Gastroesophageal sphincter (tissue), 3 donors: Measurements from ENCODE around the gene RFX2.

Experiments used
- CTCF ChIP-seq, 4 experiments: fragments of 200-600 bp in 2 of 4; fragments of 450-650 bp in 2 of 4; sonication (generic) in 1 of 4; IDR thresholded peaks; one replicate each; pipeline ENCODE4 v1.5.1; 2017 to 2019; ENCODE audit warnings: antibody characterized with exemption in 4 of 4, mild to moderate bottlenecking in 2 of 4, moderate library complexity in 2 of 4
- EP300 ChIP-seq: sonication (generic); formaldehyde crosslinking; IDR thresholded peaks from one replicate; pipeline ENCODE4 v1.6.1; 2017; ENCODE audit warnings: antibody characterized with exemption, mild to moderate bottlenecking
- POLR2A ChIP-seq, 2 donors: fragments of 450-650 bp; IDR thresholded peaks; one replicate each; pipeline ENCODE4 v1.6.1; 2017; ENCODE audit warnings: antibody characterized with exemption in 2 of 2, mild to moderate bottlenecking in 2 of 2, moderate library complexity in 1 of 2
- POLR2AphosphoS5 ChIP-seq: sonication (generic); formaldehyde crosslinking; IDR thresholded peaks from one replicate; pipeline ENCODE4 v1.6.1; 2017; ENCODE audit warnings: antibody characterized with exemption

GRCh38 chr19:6015841-6016545 is 94.3 kb downstream of the RFX2 start:
- TF ChIP-seq CTCF (IDR thresholded peaks at IDR 0.05) = no peak
- no peak for TF ChIP-seq EP300
- no peak for TF ChIP-seq POLR2A (IDR thresholded peaks at IDR 0.05)
- TF ChIP-seq POLR2AphosphoS5 = no peak
